ENCODE measurements around the gene PRG3. TPM values are rescaled to one million over a fixed set of nuclear protein-coding genes. Genes with fewer than 3 reads are reported as not detected.

The PRG3 gene
- total and polyA plus RNA-seq, 2 of the 13 experiments (the other 11 are each of a cell fraction or from before 2014, with no cell fraction given): not detected

DNA sequence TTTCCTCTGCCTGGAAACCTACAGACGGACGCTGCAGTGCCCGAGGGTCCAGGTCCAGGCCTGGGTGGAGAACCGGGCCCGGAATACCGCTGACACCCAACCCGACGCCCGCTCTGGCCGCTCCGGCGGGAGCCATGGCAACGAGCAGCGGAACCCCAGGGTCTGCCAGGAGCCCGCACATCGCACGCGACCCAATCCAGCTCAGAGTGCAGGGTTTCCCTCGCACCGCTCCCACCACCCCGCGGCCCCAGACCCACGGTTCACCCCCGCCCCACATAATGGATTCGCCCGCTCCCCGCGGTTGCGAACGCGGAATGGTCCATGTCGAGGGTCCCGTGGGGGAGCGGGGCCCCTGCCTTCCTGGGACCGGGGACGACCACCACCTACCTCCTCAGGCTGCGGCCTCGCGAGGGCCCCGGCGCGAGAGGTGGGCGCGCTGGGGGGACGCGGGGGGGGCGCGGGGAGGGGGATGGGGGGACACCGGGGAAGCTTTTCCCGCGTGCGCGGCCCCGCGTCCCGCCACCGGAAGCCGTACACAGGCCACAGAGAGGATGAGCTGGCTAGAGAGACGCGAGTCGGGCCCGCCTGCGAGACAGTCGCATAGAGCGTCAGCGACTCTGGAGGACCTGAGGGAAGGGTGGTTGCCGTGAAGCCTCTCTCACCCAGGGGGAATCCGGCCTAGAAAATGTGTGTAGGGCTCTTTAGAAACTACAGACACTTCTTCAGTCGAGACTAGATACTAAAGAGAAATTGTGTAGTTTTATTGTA, 45.4 kb downstream of the PRG3 start, which contains the start of gene SSRP1 (continued):
- TF ChIP-seq, protein P1, sequence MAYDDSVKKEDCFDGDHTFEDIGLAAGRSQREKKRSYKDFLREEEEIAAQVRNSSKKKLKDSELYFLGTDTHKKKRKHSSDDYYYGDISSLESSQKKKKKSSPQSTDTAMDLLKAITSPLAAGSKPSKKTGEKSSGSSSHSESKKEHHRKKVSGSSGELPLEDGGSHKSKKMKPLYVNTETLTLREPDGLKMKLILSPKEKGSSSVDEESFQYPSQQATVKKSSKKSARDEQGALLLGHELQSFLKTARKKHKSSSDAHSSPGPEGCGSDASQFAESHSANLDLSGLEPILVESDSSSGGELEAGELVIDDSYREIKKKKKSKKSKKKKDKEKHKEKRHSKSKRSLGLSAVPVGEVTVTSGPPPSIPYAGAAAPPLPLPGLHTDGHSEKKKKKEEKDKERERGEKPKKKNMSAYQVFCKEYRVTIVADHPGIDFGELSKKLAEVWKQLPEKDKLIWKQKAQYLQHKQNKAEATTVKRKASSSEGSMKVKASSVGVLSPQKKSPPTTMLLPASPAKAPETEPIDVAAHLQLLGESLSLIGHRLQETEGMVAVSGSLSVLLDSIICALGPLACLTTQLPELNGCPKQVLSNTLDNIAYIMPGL (CRISPR knock-in tag; IDR thresholded peaks at IDR 0.05; ENCODE audit: borderline replicate concordance in 1 of 2, low read depth in 1 of 2): peak; percentile 60 to 65; a peak in 2 of 4 replicates
- no peak for TF ChIP-seq ZNF569 (CRISPR knock-in tag; IDR thresholded peaks at IDR 0.05; ENCODE audit: borderline replicate concordance)
- peak; percentile 76 for TF ChIP-seq ASH2L (IDR thresholded peaks at IDR 0.05; ENCODE audit: insufficient read length, low read depth, low read length)
- TF ChIP-seq, protein P2, sequence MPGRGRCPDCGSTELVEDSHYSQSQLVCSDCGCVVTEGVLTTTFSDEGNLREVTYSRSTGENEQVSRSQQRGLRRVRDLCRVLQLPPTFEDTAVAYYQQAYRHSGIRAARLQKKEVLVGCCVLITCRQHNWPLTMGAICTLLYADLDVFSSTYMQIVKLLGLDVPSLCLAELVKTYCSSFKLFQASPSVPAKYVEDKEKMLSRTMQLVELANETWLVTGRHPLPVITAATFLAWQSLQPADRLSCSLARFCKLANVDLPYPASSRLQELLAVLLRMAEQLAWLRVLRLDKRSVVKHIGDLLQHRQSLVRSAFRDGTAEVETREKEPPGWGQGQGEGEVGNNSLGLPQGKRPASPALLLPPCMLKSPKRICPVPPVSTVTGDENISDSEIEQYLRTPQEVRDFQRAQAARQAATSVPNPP (CRISPR knock-in tag; IDR thresholded peaks at IDR 0.05): no peak
- TF ChIP-seq NPAS2 (CRISPR knock-in tag; IDR thresholded peaks at IDR 0.05; ENCODE audit: borderline replicate concordance): no peak
- TF ChIP-seq, protein P3, sequence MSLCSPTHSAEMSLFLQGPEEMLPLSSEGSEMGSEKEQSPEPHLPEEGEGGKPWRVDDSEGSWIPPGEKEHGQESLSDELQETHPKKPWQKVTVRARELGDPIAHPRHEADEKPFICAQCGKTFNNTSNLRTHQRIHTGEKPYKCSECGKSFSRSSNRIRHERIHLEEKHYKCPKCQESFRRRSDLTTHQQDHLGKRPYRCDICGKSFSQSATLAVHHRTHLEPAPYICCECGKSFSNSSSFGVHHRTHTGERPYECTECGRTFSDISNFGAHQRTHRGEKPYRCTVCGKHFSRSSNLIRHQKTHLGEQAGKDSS (CRISPR knock-in tag; IDR thresholded peaks at IDR 0.05; ENCODE audit: borderline replicate concordance, low read depth): no peak
- no peak for TF ChIP-seq HDAC1 (CRISPR knock-in tag; IDR thresholded peaks at IDR 0.05)
- TF ChIP-seq, protein P4, sequence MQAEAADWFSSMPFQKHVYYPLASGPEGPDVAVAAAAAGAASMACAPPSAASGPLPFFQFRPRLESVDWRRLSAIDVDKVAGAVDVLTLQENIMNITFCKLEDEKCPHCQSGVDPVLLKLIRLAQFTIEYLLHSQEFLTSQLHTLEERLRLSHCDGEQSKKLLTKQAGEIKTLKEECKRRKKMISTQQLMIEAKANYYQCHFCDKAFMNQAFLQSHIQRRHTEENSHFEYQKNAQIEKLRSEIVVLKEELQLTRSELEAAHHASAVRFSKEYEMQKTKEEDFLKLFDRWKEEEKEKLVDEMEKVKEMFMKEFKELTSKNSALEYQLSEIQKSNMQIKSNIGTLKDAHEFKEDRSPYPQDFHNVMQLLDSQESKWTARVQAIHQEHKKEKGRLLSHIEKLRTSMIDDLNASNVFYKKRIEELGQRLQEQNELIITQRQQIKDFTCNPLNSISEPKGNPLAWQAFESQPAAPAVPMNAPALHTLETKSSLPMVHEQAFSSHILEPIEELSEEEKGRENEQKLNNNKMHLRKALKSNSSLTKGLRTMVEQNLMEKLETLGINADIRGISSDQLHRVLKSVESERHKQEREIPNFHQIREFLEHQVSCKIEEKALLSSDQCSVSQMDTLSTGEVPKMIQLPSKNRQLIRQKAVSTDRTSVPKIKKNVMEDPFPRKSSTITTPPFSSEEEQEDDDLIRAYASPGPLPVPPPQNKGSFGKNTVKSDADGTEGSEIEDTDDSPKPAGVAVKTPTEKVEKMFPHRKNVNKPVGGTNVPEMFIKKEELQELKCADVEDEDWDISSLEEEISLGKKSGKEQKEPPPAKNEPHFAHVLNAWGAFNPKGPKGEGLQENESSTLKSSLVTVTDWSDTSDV (CRISPR knock-in tag; IDR thresholded peaks at IDR 0.05): no peak
- 0 out of 2 replicates have a peak, but pooled peaks have one; percentile 24 for TF ChIP-seq BCL6 (CRISPR knock-in tag; IDR thresholded peaks at IDR 0.05)
- TF ChIP-seq ZFY (CRISPR knock-in tag; IDR thresholded peaks at IDR 0.05): peak; percentile 70
- TF ChIP-seq SRSF4 (IDR thresholded peaks at IDR 0.05; ENCODE audit: low read depth, low read length, poor library complexity, severe bottlenecking): no peak
- peak; percentile 59; the same call in 1 of the 2 replicates for TF ChIP-seq FOXK1 (CRISPR knock-in tag; IDR thresholded peaks at IDR 0.05; ENCODE audit: borderline replicate concordance, low read depth)
- peak; percentile 25; the same call in 1 of the 2 replicates for TF ChIP-seq RXRB (CRISPR knock-in tag; IDR thresholded peaks at IDR 0.05; ENCODE audit: borderline replicate concordance)
- TF ChIP-seq, protein P5, sequence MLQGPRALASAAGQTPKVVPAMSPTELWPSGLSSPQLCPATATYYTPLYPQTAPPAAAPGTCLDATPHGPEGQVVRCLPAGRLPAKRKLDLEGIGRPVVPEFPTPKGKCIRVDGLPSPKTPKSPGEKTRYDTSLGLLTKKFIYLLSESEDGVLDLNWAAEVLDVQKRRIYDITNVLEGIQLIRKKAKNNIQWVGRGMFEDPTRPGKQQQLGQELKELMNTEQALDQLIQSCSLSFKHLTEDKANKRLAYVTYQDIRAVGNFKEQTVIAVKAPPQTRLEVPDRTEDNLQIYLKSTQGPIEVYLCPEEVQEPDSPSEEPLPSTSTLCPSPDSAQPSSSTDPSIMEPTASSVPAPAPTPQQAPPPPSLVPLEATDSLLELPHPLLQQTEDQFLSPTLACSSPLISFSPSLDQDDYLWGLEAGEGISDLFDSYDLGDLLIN (CRISPR knock-in tag; IDR thresholded peaks at IDR 0.05; ENCODE audit: borderline replicate concordance): no peak; the same call in 1 of the 2 replicates
- TF ChIP-seq, protein P6, sequence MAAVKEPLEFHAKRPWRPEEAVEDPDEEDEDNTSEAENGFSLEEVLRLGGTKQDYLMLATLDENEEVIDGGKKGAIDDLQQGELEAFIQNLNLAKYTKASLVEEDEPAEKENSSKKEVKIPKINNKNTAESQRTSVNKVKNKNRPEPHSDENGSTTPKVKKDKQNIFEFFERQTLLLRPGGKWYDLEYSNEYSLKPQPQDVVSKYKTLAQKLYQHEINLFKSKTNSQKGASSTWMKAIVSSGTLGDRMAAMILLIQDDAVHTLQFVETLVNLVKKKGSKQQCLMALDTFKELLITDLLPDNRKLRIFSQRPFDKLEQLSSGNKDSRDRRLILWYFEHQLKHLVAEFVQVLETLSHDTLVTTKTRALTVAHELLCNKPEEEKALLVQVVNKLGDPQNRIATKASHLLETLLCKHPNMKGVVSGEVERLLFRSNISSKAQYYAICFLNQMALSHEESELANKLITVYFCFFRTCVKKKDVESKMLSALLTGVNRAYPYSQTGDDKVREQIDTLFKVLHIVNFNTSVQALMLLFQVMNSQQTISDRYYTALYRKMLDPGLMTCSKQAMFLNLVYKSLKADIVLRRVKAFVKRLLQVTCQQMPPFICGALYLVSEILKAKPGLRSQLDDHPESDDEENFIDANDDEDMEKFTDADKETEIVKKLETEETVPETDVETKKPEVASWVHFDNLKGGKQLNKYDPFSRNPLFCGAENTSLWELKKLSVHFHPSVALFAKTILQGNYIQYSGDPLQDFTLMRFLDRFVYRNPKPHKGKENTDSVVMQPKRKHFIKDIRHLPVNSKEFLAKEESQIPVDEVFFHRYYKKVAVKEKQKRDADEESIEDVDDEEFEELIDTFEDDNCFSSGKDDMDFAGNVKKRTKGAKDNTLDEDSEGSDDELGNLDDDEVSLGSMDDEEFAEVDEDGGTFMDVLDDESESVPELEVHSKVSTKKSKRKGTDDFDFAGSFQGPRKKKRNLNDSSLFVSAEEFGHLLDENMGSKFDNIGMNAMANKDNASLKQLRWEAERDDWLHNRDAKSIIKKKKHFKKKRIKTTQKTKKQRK (IDR thresholded peaks at IDR 0.05; ENCODE audit: low read length): no peak

All from HepG2 (cell line).